Measurements from ENCODE around the gene USP6. TPM values are rescaled to one million over a fixed set of nuclear protein-coding genes. Genes with fewer than 3 reads are reported as not detected.
"Not testable (repeated sequence)": the region's sequence is repeated elsewhere in the genome, so short reads cannot be mapped to it uniquely, and the experiment has no call there.

Gene USP6
- total RNA-seq, 4 donors from 2014 or later, result 0.06 to 3.8 (median 0.24) TPM; not detected in 1

DNA sequence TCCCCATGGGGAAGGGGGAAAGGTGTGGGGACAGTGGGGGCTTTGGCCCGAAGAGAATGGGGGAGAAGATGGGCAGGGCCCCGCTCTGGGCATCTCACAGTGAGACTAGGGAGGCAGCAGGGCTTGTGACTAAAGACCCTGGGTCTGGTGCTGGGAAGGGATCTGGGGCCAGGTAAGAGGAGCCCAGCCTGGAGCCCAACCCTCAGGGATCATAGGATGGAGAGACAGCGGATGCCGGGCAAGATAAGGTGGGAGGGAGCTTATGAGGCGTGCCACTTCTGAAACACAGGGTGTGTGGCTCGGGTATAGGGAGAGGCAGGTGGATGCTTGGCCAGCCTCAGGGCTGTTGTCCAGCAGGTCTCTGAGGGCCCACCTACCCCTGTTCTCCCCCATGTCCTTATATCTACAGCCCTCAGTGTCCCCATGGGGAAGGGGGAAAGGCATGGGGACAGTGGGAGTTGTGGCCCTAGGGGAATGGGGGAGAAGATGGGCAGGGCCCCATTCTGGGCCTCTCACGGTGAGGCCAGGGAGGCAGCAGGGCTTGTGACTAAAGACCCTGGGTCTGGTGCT, 15.4 kb downstream of the USP6 start:
- no peak for DNase-seq (ENCODE audit: low spot score)
- ATAC-seq (ENCODE audit: low FRiP score), result no peak
- TF ChIP-seq, protein P1, sequence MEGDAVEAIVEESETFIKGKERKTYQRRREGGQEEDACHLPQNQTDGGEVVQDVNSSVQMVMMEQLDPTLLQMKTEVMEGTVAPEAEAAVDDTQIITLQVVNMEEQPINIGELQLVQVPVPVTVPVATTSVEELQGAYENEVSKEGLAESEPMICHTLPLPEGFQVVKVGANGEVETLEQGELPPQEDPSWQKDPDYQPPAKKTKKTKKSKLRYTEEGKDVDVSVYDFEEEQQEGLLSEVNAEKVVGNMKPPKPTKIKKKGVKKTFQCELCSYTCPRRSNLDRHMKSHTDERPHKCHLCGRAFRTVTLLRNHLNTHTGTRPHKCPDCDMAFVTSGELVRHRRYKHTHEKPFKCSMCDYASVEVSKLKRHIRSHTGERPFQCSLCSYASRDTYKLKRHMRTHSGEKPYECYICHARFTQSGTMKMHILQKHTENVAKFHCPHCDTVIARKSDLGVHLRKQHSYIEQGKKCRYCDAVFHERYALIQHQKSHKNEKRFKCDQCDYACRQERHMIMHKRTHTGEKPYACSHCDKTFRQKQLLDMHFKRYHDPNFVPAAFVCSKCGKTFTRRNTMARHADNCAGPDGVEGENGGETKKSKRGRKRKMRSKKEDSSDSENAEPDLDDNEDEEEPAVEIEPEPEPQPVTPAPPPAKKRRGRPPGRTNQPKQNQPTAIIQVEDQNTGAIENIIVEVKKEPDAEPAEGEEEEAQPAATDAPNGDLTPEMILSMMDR (IDR thresholded peaks at IDR 0.05), result no peak

DNA sequence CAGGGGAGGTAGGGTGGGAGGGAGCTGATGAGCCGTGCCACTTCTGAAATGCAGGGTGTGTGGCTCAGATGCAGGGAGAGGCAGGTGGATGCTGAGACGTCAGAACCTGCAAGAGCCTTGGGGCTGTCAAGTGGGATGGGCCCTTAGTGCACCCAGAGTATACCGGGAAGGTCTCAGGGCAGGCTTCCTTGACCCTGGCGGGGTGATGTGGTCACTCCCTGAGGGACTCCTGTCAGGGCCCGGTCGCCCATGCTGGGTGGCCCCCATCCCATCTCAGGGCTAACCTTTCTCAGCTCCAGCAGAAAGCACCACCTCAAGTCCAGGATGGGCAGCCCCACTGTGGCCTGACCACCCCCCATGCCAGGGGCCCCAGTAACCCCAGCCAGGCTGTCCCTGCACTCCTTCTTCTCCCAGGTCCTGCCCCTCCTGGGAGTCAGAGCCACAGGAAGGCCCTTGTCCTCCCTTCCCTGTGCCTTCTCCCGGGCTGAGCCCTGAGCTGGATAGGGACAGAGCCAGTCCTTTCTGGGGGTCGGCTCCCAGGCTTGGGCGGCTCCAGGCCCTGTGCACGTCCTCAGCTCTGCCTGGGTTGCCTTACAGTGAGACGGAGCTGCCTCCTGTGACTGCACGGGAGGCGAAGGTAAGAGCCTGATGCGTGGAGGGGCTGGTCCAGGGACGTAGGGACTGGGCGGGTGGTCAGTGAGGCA, 16.1 kb downstream of the USP6 start:
- not testable (repeated sequence) for DNase-seq (ENCODE audit: low spot score)

DNA sequence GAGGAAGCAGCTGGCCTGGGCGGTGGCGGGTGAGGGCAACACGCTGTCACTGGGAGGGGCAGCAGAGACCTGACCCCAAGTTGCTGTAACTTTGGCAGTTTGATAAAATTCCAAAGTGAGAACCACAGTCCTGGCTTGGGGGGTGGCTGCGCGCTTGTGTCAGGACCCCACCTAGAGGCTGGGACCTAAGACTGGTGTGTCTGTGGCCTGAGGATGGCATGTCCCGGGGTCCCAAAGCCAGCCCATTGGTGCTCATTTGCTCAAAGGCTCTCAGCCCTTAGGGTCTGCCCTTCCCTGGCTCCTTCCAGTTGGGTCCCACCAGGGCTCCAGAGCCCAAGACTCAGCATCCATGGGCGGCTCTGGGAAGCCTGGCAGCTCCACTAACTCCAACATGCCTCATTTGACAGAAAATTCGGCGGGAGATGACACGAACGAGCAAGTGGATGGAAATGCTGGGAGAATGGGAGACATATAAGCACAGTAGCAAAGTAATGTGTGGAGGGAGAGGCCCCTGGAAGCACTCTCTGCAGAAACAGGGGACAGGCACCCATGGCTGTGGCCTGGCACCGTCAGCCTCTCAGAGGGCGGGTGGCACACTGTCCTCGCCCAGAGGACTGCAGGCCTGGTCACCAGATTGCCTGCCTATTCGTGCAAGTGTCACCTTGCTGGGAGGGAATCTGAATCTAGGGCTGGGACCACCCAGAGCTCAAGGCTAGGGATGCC, 16.8 kb downstream of the USP6 start:
- not testable (repeated sequence) for DNase-seq (ENCODE audit: low spot score); ATAC-seq (ENCODE audit: low FRiP score)

More for the DNA sequence above, 16.1 kb downstream of the USP6 start:
- ATAC-seq (ENCODE audit: low FRiP score), result not testable (repeated sequence)

DNA sequence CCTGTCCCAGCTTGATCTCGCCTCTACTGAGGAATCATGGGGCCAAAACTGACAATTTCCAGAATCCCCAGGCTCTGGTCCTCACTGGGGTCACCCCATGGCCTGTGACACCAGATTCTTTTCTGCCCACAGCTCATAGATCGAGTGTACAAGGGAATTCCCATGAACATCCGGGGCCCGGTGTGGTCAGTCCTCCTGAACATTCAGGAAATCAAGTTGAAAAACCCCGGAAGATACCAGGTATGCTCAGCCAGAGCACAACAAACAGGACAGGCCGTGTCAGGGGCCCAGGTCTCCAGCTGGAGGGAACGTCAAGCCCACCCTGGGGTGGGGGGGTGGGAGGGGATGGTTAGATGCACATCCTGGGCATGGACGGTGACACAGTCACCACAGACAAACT, 17.5 kb downstream of the USP6 start:
- TF ChIP-seq, protein P1 (IDR thresholded peaks at IDR 0.05), result no peak
- DNase-seq (ENCODE audit: low spot score), result no peak
- no peak for ATAC-seq (ENCODE audit: low FRiP score)

DNA sequence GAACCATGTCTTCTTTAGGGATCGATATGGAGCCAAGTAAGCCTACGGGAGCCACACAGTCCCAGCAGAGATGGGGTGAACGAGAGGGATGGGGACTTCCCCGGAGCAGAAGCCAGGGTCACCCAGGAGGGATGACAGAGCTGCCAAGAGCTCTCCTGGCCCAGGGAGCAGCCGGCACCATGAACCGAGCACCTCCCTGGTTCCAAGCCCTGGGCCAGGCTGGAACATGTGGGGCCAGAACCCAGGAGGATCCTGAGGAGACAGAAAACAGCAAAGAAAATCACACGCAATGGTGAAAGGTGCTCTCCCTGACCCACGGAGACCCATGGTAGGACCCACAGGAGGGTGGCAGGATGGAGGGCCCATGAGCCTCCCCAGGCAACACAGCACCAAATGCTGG, 18.1 kb downstream of the USP6 start:
- ATAC-seq (ENCODE audit: low FRiP score); DNase-seq (ENCODE audit: low spot score): not testable (repeated sequence)

DNA sequence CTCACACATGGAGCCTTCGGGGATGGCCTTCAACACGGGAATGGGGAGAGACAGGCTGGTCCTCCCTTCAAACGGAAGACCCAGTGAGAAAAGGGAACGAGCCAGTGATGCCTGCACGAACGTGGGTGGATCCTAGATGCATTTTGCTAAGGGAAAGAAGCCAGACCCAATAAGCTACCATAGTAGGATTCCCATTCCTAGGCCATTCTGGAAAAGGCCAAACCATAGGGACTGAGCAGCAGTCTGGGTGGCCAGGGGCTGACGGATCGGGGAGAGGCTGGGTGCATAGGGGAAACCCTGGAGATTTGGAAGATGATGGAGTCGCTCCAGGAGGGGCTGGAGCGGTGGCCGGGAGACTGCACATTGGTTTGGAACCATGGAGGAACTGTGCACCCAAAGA, 18.7 kb downstream of the USP6 start:
- DNase-seq (ENCODE audit: low spot score); ATAC-seq (ENCODE audit: low FRiP score): not testable (repeated sequence)

DNA sequence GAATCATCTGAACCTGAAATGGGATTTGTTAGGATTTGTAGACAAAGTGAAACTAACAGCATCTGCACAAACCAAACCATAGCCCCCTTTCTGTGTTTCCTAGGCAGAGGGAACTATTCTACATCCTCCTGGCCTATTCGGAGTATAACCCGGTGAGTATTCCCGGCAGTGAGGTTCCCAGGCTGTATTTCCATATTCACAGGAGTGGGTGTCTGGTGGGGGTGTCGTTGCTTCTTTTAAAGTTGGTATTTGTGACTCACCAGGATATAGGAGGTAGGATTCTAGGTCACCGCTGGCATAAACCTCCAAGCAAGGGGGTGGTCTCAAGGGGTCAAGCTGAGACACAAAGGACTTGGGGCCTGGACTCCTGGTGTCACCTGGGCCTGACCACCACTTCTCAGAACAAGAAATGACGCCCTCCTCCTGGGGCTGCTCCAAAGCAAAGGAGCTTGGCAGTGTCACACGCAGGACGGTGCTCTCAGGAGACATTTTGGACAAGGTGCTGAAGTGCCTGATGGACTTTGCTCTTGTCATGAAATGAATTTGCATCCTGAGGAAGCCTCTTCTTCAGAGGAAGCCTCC, 19.4 kb downstream of the USP6 start:
- not testable (repeated sequence) for ATAC-seq (ENCODE audit: low FRiP score); DNase-seq (ENCODE audit: low spot score)

DNA sequence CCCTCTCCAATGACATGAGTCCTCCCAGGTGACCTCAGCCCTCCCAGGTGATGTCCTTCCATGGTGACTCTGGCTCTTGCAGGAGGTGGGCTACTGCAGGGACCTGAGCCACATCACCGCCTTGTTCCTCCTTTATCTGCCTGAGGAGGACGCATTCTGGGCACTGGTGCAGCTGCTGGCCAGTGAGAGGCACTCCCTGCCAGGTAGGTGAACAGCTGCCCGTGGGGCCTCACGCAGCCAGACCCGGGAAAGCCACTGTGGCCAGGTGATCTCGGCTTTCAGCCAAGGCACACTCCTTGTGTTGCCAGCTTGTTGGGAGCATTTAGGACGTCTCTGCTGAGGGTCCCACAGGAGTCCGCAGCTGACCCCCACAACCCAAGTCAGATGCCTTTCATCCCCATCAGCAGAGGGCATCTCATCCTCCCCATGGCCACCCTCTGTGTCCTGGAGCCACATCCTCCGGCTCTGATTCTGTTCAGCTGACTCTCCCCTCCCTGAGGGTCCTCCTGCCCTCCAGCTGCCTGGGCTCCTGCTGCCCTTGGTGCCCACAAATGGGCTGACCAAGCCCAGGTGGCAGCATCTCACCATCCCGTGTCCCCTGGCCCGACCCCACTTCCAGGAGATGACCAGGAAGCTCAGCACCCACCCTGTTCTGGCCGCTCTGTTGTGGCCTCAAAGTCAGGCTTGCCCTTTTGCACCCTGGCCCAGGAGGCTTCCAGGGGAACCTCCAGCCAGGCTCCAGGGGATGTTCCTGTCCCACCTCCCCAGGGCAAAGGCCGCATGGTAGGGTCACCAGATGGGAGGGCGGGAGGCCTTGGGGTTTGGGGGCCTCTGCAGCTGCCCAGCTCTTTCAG, 20.1 kb downstream of the USP6 start:
- ATAC-seq (ENCODE audit: low FRiP score), result no peak
- TF ChIP-seq, protein P1 (IDR thresholded peaks at IDR 0.05), result no peak

DNA sequence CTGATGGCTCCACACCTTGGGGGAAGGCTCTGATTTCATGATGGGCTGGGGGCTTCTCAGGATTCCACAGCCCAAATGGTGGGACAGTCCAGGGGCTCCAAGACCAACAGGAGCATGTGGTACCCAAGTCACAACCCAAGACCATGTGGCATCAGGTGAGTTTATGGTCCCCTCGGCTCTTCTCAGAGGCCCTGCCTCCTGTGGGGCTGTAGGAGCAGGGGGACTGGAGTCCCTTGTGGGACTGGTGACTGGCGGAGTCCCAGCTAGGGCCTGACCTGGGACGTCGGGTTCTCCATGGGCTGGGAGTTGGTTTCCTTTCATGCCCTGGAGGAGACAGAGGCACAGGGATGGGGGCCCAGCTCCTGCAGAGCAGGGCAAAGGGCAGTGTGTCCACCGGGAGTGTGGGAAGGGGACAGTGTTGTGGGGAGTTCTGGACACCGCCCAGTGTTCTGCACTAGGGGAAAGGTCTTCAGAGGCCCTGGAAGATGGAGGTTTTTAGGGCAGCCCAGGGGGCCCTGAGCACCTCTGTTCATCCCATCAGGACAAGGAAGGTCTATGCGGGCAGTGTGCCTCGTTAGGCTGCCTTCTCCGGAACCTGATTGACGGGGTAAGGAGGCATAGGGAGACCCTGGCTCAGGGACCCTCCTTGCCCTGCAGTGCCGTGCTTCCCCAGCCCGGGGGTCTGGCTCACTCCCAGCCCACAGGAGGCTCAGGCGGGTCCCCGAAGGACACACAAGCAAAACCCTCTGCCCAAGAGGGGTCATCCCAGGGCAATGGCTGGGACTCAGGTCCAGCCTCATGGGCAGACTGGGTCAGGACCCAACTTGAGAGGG, 21.0 kb downstream of the USP6 start:
- not testable (repeated sequence) for ATAC-seq (ENCODE audit: low FRiP score); DNase-seq (ENCODE audit: low spot score)

More for the DNA sequence above, 20.1 kb downstream of the USP6 start:
- no peak for DNase-seq (ENCODE audit: low spot score)

DNA sequence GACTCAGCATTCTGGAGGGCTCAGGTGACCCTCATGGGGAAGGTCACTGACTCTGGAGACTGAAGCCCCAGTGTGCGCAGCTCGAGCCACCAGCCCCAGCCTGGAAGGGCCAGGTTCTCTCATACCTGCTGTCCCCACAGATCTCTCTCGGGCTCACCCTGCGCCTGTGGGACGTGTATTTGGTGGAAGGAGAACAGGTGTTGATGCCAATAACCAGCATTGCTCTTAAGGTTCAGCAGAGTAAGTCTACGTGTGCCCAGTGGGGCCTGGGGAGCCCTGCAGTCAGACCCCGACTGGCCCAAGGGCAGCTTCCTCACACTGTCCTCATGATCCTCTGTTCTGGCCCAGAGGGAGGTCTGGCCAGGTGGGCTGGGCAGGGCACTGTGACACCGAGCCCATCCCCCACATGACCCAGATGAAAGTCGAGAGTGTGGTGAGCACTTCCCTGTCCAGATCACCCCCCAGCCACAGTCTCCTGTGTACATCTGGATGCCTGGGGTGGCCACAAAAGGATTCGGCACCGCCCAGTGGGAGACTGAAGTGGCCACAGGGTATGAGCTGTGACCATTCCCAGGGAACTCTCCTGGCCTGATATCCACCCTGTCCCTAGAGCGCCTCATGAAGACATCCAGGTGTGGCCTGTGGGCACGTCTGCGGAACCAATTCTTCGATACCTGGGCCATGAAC, 21.8 kb downstream of the USP6 start:
- DNase-seq (ENCODE audit: low spot score); ATAC-seq (ENCODE audit: low FRiP score): not testable (repeated sequence)

DNA sequence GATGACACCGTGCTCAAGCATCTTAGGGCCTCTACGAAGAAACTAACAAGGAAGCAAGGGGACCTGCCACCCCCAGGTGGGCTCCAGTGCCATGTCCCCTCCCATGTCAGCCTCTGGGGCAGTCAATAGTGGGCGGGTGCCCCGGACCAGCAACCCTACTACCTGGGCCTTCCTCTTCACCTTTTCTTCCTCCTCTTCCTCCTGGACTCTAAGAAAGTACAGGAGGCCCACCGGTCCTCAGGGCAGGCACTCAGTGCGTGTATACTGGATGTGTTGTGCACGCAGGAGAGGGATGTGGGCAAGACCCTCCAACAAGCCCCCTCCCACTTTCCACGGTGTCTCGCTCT, 22.3 kb downstream of the USP6 start:
- ATAC-seq (ENCODE audit: low FRiP score); DNase-seq (ENCODE audit: low spot score): not testable (repeated sequence)

Data from omental fat pad (tissue), 4 donors.